Measurements from ENCODE around the gene ALG12. TPM values are rescaled to one million over a fixed set of nuclear protein-coding genes. Genes with fewer than 3 reads are reported as not detected.

The ALG12 gene
- total RNA-seq, 1 experiment from 2014 or later = 17.9 TPM

Small RNA genes lying within 50 kb of the gene (small RNA-seq; reads per million reads assigned to genes)
- not detected for gene MIR6821

Other genes starting within 250 kb of the ALG12 start
- 21.2 and 23.3 TPM in 2 replicates for gene BRD1, start 90.6 kb downstream of the ALG12 start, total RNA-seq (2014; rRNA removed; shearing (Covaris generic))
- 10.6 and 15.3 TPM in 2 replicates for gene ZBED4, start 64.6 kb downstream of the ALG12 start, total RNA-seq (2014; rRNA removed; shearing (Covaris generic))
- gene CRELD2, start 196 bp upstream of the ALG12 start, total RNA-seq (2014; rRNA removed; shearing (Covaris generic)) = 70.4 and 75.0 TPM in 2 replicates
- 161 and 183 TPM in 2 replicates for gene PIM3, start 42.3 kb upstream of the ALG12 start, total RNA-seq (2014; rRNA removed; shearing (Covaris generic))
- 0.03 and 0.13 TPM in 2 replicates for gene IL17REL, start 94.3 kb upstream of the ALG12 start, total RNA-seq (2014; rRNA removed; shearing (Covaris generic))
- not detected in 2 replicates for gene TTLL8, start 139.9 kb upstream of the ALG12 start, total RNA-seq (2014; rRNA removed; shearing (Covaris generic))
- gene MLC1, start 167.0 kb upstream of the ALG12 start, total RNA-seq (2014; rRNA removed; shearing (Covaris generic)) = not detected in 2 replicates
- not detected in 2 replicates for gene MOV10L1, start 171.6 kb upstream of the ALG12 start, total RNA-seq (2014; rRNA removed; shearing (Covaris generic))

All from HT-29 (cell line).